T-helper 17 cell (primary cell): Measurements from ENCODE around the gene LMAN1L. TPM values are rescaled to one million over a fixed set of nuclear protein-coding genes. Genes with fewer than 3 reads are reported as not detected.

ENCODE experiments used
- ATAC-seq: fragments of 150-1000 bp; cut with Tn5 transposase; 2 replicates; pipeline ENCODE4 v1.10.0; 2021; ENCODE audit warnings: mild to moderate bottlenecking, moderate library complexity
- DNase-seq, 3 donors: peaks; one replicate each; pipeline versions ENCODE4 v3.0.0 to v3.0.0-alpha.2; 2020 to 2021
- H3K9me3 ChIP-seq: one replicate; pipeline ENCODE4 v1.7.0; 2013; ENCODE audit warnings: low read length, mild to moderate bottlenecking; ENCODE audit not compliant: control insufficient read depth, poor library complexity, severe bottlenecking
- H3K27ac Mint-ChIP-seq: one replicate; pipeline ENCODE4 v1.8.0; 2022; ENCODE audit warnings: mild to moderate bottlenecking, moderate library complexity, mixed read lengths
- H3K27me3 Mint-ChIP-seq: one replicate; pipeline ENCODE4 v1.8.0; 2022; ENCODE audit warnings: mixed read lengths
- H3K36me3 Mint-ChIP-seq: one replicate; pipeline ENCODE4 v1.8.0; 2022; ENCODE audit warnings: low read depth, mixed read lengths
- H3K4me1 Mint-ChIP-seq: one replicate; pipeline ENCODE4 v1.8.0; 2022; ENCODE audit warnings: mild to moderate bottlenecking, mixed read lengths
- H3K4me3 Mint-ChIP-seq: one replicate; pipeline ENCODE4 v1.8.0; 2022; ENCODE audit warnings: mild to moderate bottlenecking, moderate library complexity, mixed read lengths
- total RNA-seq, 4 donors: library from RNA in 2 of 4; stranded (reverse) in 2 of 4; gene quantifications; one replicate each; pipeline ENCODE4 v1.2.3 and lab custom pipeline; 2022 to 2026

LMAN1L gene
- total RNA-seq, 2 donors from 2014 or later = 0.82 to 0.91 TPM

DNA sequence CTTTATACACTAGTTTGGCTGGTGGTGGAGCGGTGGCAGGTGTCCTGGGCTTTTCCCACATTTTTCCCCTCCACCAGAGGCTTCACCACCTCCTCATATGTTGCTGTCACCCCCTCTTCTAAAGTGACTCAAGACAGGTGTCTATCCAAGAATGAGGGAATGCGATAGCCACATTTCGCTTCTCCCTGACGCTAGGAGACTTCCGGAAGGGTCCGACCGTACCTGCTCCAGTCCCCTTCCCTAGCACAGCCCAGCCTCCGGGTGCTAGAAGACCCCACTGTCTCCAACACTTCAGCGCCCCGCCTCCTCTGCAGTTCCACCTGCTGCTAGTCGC lies 60.0 kb downstream of the LMAN1L start:
- H3K4me3 Mint-ChIP-seq = peak overlapping the region; percentile 98
- H3K27ac Mint-ChIP-seq = peak overlapping the region; percentile 99
- H3K9me3 ChIP-seq = no peaks in the 10 kb centered on the region
- ATAC-seq (no peak), DNase-seq (no peak)
- peaks cover 39% of the 10 kb centered on the region for H3K4me1 Mint-ChIP-seq
- H3K36me3 Mint-ChIP-seq = peaks cover 3% of the 10 kb centered on the region
- H3K27me3 Mint-ChIP-seq = no peaks in the 10 kb centered on the region

DNA sequence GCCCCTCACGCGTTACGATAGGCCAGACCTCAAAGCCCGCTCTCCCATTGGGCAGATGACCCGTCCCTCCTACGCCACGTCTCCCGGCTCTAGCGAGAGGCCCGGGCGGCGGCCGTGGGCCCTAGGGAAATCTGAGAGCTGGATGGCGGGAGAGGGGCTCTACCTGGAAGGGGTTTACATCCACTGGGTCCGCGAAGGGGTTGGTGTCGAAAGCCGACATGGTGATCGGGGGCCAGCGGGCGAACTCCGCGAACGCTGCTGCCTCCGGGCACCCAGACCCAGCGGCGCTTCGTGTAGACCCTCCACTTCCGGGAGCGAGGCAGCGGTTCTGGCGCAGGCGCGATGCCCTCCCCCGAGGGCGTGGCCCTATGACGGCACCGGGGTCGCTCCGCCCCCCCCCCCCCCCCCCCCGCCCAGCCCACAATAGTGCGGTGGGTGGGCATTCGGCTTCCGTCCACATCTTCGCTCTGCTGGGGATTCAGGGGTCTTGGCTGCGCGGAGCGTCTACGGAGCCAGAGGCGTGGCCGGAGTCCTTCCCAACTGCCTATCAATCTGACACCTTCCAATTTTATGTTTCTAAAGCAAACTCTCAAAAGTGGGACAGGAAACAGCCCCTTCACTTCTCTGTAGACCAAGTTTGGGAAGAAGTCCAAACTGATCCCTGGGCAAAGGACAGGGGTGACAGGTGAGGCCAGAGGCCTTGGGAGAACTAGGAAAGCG lies 60.6 kb downstream of the LMAN1L start, which contains the start of gene SCAMP2:
Gene SCAMP2 (minus strand): TSS at position 330 of the 720 bp plus-strand sequence. CDS start 110 bp downstream, at position 220.
- H3K27me3 Mint-ChIP-seq = no peaks in the 10 kb centered on the region
- H3K4me1 Mint-ChIP-seq = peaks cover 34% of the 10 kb centered on the region

DNA sequence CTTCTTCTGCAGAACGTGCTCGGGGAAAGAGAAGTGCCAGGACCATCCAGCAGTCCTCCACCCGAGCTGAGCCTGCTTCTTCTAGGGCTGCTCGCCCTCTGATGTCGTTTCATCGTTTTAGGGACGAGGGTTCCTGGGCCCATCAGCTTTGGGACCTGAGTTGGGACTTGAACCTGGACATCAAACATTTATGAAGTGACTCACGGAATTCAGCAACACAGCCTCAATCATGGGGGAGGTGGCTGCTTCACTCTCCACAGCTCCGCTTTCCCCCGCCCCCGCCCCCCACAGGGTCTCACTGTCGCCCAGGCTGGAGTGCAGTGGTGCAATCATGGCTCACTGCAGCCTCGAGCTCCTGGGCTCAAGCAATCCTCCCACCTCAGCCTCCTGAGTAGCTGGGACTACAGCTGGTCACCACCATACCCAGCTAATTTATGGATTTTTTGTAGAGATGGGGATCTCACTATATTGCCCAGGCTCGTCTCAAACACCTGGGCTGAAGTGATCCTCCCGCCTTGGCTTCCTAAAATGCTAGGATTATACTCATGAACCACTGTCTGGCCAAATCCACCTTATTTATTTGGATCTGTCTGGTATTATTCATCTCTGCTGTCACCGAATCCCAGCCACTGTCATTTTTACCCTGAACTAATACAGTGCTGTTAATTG lies 61.3 kb downstream of the LMAN1L start:
- H3K27me3 Mint-ChIP-seq = no peaks in the 10 kb centered on the region
- peaks cover 3% of the 10 kb centered on the region for H3K36me3 Mint-ChIP-seq
- DNase-seq = no peak
- peaks cover 32% of the 10 kb centered on the region for H3K4me1 Mint-ChIP-seq
- no peak for ATAC-seq
- peak overlapping the region; percentile 99 for H3K27ac Mint-ChIP-seq
- H3K9me3 ChIP-seq = no peaks in the 10 kb centered on the region
- peak overlapping the region; percentile 98 for H3K4me3 Mint-ChIP-seq

More for the DNA sequence above, 60.6 kb downstream of the LMAN1L start, which contains the start of gene SCAMP2:
- DNase-seq (peak; percentile 80 to 84 (median 83)), ATAC-seq (peak; percentile 95)
- peak within 1 kb of the TSS; percentile 99 for H3K27ac Mint-ChIP-seq
- peak within 1 kb of the TSS; percentile 98 for H3K4me3 Mint-ChIP-seq
- H3K36me3 Mint-ChIP-seq = peaks cover 3% of the 10 kb centered on the region
- H3K9me3 ChIP-seq = no peaks in the 10 kb centered on the region

Other genes starting within 250 kb of the LMAN1L start
- gene CLK3, start 197.0 kb upstream of the LMAN1L start, total RNA-seq = 100 to 1,000 TPM; 216 to 243 TPM
- 10 to 100 TPM; 18.1 to 24.0 TPM for gene EDC3, start 116.8 kb upstream of the LMAN1L start, total RNA-seq
- gene CYP1A1, start 87.3 kb upstream of the LMAN1L start, total RNA-seq = under 1 TPM in 1 of 2 donors, not detected in 1; 0.13 TPM
- not detected for gene CYP1A2, start 64.0 kb upstream of the LMAN1L start, total RNA-seq
- gene CSK, start 30.8 kb upstream of the LMAN1L start, total RNA-seq = 100 to 1,000 TPM; 188 to 208 TPM
- under 1 TPM in 1 of 2 donors, not detected in 1; 0.20 TPM for gene CPLX3, start 13.8 kb downstream of the LMAN1L start, total RNA-seq
- 10 to 100 TPM; 44.6 to 49.0 TPM for gene ULK3, start 30.3 kb downstream of the LMAN1L start, total RNA-seq
- 10 to 100 TPM; 84.1 to 86.8 TPM for gene SCAMP2, start 60.5 kb downstream of the LMAN1L start, total RNA-seq
- gene MPI, start 77.2 kb downstream of the LMAN1L start, total RNA-seq = 10 to 100 TPM; 25.4 to 38.2 TPM
- gene FAM219B, start 94.0 kb downstream of the LMAN1L start, total RNA-seq = 10 to 100 TPM; 47.8 to 65.7 TPM
- gene COX5A, start 125.2 kb downstream of the LMAN1L start, total RNA-seq = 10 to 100 TPM; 56.1 to 72.9 TPM
- 1 to 10 TPM in 1 of 2 donors, under 1 TPM in 1; 0.99 to 1.3 TPM for gene RPP25, start 143.9 kb downstream of the LMAN1L start, total RNA-seq
- gene SCAMP5, start 182.7 kb downstream of the LMAN1L start, total RNA-seq = 1 to 10 TPM; 3.9 to 4.3 TPM
- 1 to 10 TPM; 8.9 to 9.5 TPM for gene PPCDC, start 210.8 kb downstream of the LMAN1L start, total RNA-seq